Measurements from ENCODE around the gene ACE.
A peak's percentile ranks its signal among the peaks of the same experiment; 100 is the strongest.

ACE gene

DNA sequence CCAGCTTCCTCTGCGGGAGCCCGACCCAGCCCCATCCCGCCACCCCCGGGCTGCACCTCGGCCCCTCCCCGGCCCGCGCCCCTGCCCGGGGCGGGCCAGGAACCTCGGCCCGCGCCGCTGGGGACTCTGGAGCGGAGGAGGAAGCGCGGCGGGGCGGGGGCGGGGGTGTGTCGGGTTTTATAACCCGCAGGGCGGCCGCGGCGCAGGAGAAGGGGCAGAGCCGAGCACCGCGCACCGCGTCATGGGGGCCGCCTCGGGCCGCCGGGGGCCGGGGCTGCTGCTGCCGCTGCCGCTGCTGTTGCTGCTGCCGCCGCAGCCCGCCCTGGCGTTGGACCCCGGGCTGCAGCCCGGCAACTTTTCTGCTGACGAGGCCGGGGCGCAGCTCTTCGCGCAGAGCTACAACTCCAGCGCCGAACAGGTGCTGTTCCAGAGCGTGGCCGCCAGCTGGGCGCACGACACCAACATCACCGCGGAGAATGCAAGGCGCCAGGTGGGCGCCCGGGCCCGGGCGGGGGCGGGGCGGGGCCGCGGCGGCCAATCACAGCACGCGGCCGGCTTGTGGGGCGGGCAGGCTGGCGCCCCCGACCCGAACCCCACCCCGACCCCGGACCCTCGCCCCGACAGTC, at the start of gene ACE:
ACE (plus strand) TSS at position 208 of the 626 bp plus-strand sequence; CDS start at position 242, 34 bp downstream.
- DNase-seq (ENCODE audit: low spot score in 2 of 2) (no peak), ATAC-seq (replicated peaks; ENCODE audit: extremely low read depth, poor library complexity, severe bottlenecking) (peak; percentile 66)
- Mint-ChIP-seq H3K27ac (ENCODE audit: low read depth) (no peak within 1 kb of the TSS), H3K9me3 (no peaks in the 10 kb centered on the region), H3K36me3 (ENCODE audit: insufficient read depth) (peaks cover 6% of the 10 kb centered on the region), H3K27me3 (peaks cover 38% of the 10 kb centered on the region), H3K4me3 (peak within 1 kb of the TSS; percentile 79), H3K4me1 (peaks cover 13% of the 10 kb centered on the region)

DNA sequence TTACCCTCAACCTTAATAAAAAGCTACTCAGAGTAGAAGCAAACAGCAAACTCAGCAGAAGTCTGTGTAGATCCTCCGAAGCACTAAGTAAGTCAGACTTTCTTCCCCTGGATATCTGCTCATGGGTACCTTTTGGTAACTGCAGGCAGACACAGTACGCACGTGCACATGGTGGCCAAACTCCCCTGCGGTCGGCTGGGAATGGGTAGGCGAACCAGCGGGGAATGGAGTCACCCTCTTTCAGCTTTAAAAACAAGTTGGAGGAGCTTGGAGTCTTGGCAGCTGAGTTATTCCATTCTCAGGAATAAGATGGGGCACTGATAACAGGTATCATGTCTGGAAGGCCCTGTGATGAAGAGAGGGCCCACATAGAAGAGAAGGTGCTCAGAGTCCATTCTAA, 47.1 kb upstream of the ACE start:
- Mint-ChIP-seq H3K4me3 (no peak overlapping the region), H3K36me3 (ENCODE audit: insufficient read depth) (peaks cover 5% of the 10 kb centered on the region), H3K27me3 (no peaks in the 10 kb centered on the region), H3K4me1 (peaks cover 40% of the 10 kb centered on the region), H3K27ac (ENCODE audit: low read depth) (peak overlapping the region; percentile 44), H3K9me3 (no peaks in the 10 kb centered on the region)
- ATAC-seq (replicated peaks; ENCODE audit: extremely low read depth, poor library complexity, severe bottlenecking) (no peak), DNase-seq (ENCODE audit: low spot score in 2 of 2) (no peak)

DNA sequence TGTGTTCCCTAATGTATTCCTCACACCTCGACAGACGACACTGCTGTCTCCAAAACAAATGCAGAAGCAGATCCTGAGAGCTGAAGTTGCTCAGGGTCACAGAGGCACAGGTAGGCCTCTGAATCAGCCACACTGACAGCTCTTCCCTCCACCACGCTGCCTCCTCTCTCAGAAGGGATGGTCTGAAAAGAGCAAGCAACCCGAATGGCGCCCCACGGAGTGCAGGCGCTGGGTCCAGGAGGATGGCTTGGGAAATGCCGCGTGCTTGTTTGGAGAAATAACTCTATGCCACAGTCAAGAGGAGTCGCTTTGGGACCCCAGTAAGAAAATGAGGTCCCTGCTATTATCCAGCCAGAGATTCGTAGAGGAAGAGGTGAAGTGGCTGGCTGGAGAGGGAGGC, 46.6 kb upstream of the ACE start:
- ATAC-seq (replicated peaks; ENCODE audit: extremely low read depth, poor library complexity, severe bottlenecking) = no peak
- DNase-seq (ENCODE audit: low spot score in 2 of 2) = no peak
- no peak overlapping the region for H3K4me3 Mint-ChIP-seq
- H3K27me3 Mint-ChIP-seq = no peaks in the 10 kb centered on the region
- no peaks in the 10 kb centered on the region for H3K9me3 Mint-ChIP-seq
- H3K4me1 Mint-ChIP-seq = peaks cover 45% of the 10 kb centered on the region
- peak overlapping the region; percentile 44 for H3K27ac Mint-ChIP-seq (ENCODE audit: low read depth)
- H3K36me3 Mint-ChIP-seq (ENCODE audit: insufficient read depth) = peaks cover 8% of the 10 kb centered on the region

DNA sequence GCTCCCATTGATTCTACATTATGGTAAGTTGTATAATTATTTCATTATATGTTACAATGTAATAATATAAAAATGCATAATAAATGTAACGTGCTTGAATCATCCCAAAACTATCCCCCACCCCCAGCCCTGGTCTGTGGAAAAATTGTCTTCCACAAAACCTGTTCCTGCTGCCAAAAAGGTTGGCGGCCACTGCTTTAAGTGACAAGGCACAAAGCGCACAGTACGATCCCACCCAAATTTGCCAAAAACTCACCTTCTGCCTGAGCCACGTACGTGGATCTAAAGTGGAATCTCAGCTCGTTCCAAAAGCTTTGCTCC, 45.3 kb upstream of the ACE start:
- H3K4me3 Mint-ChIP-seq = no peak overlapping the region
- H3K27me3 Mint-ChIP-seq = no peaks in the 10 kb centered on the region
- H3K27ac Mint-ChIP-seq (ENCODE audit: low read depth) = no peak overlapping the region
- H3K36me3 Mint-ChIP-seq (ENCODE audit: insufficient read depth) = peaks cover 13% of the 10 kb centered on the region
- H3K4me1 Mint-ChIP-seq = peaks cover 39% of the 10 kb centered on the region
- no peaks in the 10 kb centered on the region for H3K9me3 Mint-ChIP-seq
- no peak for ATAC-seq (replicated peaks; ENCODE audit: extremely low read depth, poor library complexity, severe bottlenecking)
- DNase-seq (ENCODE audit: low spot score in 2 of 2) = no peak

DNA sequence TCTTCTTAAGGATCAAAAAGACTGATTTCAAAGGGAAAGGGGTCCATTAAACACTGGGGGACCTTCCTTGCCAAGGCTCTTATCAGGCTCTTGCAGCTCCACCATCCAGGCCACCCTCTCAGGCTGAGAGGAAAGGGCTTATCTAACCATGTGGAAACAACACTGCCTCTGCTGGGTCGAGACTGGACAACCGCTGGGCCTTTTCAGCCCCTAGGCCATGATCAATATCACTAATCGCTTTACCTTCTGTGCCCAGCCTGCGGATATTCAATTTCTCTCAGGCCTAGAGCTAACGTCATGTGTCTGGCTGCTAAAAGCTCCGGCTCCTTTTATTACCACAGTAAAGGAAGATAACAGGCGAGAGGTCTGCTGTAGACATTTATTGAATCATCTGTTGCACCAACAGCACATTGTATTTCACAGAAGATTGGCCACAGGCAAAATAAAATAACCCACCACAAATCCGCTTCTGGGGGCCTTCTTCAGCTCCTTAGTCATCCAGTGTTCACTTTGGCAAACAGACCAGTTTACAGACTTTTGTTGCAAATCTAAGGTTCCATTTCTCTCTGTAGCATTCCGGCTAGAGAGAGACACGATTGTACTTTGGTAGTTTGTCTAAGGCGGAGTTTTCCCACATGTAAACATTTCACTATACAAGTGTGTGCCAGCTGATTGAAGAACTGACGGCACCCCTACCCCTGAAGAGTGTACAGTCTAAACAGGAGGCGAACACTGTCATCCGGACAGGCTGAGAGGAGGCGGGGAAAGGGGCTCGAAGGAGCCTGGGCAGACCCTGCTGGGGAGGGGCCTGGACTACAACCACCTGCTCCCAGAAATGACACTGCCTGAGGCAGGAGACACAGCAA, 44.7 kb upstream of the ACE start:
- Mint-ChIP-seq H3K4me1 (peaks cover 33% of the 10 kb centered on the region), H3K4me3 (no peak overlapping the region), H3K9me3 (no peaks in the 10 kb centered on the region), H3K36me3 (ENCODE audit: insufficient read depth) (peaks cover 13% of the 10 kb centered on the region), H3K27ac (ENCODE audit: low read depth) (peak overlapping the region; percentile 35), H3K27me3 (no peaks in the 10 kb centered on the region)
- ATAC-seq (replicated peaks; ENCODE audit: extremely low read depth, poor library complexity, severe bottlenecking) (no peak), DNase-seq (ENCODE audit: low spot score in 2 of 2) (no peak)

DNA sequence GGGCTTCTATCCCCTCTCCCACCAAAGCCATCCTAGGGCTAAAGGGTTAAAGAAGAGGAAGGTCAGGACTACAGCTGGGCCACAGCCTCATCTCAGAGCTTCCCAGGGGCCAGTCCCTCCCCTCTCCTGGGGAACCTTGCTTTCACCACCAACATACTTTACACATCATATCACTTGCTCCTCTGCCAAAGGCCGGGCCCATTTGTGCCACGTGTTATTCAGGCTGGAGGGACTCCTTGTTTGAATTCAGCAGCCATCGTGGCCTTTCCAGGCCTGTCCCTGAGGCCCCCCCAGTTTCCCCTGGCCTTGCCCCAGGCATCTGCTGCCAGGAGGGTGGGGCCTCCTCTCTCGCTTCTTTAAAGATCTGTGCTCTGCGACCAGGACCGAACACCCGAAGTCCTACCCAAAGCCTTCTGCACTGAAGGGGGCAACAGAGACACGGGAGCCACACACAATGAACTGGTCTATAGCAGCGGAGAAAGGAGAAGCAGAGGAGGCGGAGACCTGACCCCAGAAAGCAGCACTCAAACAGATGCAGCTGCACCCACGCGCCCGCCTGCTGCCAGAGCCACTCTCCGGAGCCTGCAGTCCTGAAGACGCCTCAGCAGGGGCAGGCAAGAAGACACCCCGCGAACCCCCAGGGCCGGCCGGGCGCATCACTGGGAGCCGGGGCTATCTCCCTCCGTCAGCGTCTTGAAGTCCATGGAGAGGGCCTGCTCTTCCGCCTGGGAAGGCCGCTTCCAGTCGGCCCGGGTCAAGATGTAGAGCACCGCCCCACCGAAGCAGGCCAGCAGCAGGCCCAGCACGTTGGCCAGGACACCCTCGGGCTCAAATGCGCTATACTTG, 42.9 kb upstream of the ACE start:
- no peaks in the 10 kb centered on the region for H3K27me3 Mint-ChIP-seq
- H3K4me1 Mint-ChIP-seq = peaks cover 19% of the 10 kb centered on the region
- no peaks in the 10 kb centered on the region for H3K9me3 Mint-ChIP-seq
- no peak for DNase-seq (ENCODE audit: low spot score in 2 of 2)
- no peak for ATAC-seq (replicated peaks; ENCODE audit: extremely low read depth, poor library complexity, severe bottlenecking)
- H3K36me3 Mint-ChIP-seq (ENCODE audit: insufficient read depth) = peaks cover 11% of the 10 kb centered on the region
- no peak overlapping the region for H3K4me3 Mint-ChIP-seq
- no peak overlapping the region for H3K27ac Mint-ChIP-seq (ENCODE audit: low read depth)

DNA sequence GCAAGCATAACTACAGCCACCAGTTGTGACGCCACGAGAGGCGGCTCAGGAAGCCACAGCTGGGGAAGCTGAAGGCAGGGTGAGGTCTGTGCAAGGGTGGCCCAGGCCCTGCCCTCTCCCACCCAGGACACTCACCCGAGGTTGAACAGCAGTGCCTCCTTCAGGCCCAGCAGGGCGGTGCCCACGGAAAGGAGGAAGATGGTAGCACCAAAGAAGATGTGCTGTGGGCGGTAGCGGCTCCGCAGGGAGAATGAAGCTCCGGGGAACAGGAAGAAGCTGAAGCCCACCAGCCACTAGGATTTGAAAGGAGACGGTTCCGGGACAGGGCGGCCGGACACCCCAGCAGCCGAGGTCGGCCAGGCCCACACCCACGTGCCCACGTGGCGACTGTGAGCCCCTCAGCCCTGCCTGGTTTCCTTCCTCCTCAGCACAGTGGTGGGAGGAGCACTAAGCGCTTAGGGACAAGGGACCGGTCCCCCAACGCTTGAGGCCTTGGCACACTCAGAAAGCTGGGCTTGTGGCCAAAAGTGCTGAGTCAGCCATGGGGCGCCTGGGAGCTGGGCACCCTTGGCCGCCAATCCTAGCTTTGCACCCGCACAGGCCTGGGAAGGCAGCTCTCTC, 41.8 kb upstream of the ACE start:
- H3K27me3 Mint-ChIP-seq = no peaks in the 10 kb centered on the region
- H3K36me3 Mint-ChIP-seq (ENCODE audit: insufficient read depth) = peaks cover 16% of the 10 kb centered on the region
- peak overlapping the region; percentile 82 for H3K27ac Mint-ChIP-seq (ENCODE audit: low read depth)
- no peaks in the 10 kb centered on the region for H3K9me3 Mint-ChIP-seq
- DNase-seq (ENCODE audit: low spot score in 2 of 2) (peak; percentile 44 to 62), ATAC-seq (replicated peaks; ENCODE audit: extremely low read depth, poor library complexity, severe bottlenecking) (peak; percentile 94)
- H3K4me3 Mint-ChIP-seq = peak overlapping the region; percentile 45
- H3K4me1 Mint-ChIP-seq = peaks cover 30% of the 10 kb centered on the region

DNA sequence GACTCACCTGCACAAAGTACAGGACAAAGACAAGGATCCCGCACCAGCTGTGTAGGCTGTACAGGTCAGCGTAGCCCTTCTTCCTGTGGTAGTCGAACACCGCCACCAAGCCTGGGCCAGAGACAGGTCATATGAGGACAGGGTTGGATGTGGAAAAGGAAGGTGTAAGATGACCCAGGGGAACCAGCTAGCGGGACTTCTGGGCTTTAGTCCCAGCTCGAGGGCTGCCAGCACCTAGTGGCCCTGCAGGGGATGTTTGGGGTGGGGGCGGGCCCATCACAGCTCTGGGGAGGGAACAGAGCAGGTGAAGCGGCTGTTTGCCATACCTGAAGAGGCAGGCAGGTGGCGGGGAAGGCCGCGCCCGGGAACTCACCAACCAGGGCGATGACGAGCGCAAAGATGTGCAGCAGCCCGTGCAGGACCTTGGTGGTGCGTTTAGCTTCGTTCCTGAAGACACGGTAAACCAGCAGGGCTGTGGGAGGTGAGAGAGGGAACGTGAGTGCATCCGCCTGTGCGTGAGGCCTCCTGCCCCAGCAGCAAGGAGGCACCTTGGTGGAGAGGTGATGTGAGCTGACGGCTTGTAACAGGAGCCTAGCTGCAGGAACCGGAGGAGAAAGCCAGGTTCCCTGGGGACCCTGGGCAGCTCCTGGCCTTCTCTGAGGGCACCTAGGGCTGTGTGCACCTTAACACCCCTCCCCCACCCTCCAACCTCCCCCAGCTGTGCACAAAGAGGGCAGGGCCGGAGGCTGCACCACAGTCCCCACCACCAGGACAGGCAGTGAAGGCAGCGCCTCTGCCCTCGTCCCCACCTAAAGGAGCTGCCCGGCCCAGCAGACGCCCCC, 41.0 kb upstream of the ACE start:
- peaks cover 38% of the 10 kb centered on the region for H3K4me1 Mint-ChIP-seq
- H3K27ac Mint-ChIP-seq (ENCODE audit: low read depth) = peak overlapping the region; percentile 82
- no peak for DNase-seq (ENCODE audit: low spot score in 2 of 2)

DNA sequence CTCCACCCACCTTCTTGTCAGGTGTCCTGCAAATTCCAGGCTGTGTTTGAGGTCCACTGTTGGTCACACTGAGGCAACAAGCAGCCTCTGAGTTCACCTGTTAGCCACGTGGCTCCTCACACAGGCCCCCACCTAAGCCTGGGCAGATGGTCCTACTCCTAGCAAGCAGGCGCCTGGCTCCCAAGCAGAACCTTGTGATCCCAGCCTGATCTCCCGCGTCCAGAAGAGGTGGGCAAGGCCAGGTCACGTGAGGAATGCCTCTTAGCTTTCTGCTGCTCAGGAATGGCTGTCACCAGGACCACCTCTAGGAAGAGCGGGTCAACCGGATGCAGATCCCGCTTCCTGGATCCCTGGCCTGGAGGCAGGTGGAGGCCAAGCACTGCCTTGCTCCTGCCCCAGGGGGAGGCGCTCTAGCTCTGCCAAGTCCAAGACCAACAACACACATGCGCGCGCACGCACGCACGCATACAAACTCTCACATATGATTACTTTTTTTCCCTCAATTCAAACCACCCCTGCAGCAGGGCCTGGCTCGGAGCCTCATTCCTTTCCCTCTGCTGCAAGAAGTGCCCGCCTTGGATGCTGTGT, 40.2 kb upstream of the ACE start:
- no peaks in the 10 kb centered on the region for H3K9me3 Mint-ChIP-seq
- H3K27ac Mint-ChIP-seq (ENCODE audit: low read depth) = no peak overlapping the region
- peaks cover 19% of the 10 kb centered on the region for H3K36me3 Mint-ChIP-seq (ENCODE audit: insufficient read depth)
- no peak overlapping the region for H3K4me3 Mint-ChIP-seq
- peaks cover 42% of the 10 kb centered on the region for H3K4me1 Mint-ChIP-seq
- DNase-seq (ENCODE audit: low spot score in 2 of 2) (no peak), ATAC-seq (replicated peaks; ENCODE audit: extremely low read depth, poor library complexity, severe bottlenecking) (no peak)
- no peaks in the 10 kb centered on the region for H3K27me3 Mint-ChIP-seq

More for the DNA sequence above, 41.0 kb upstream of the ACE start:
- Mint-ChIP-seq H3K9me3 (no peaks in the 10 kb centered on the region), H3K36me3 (ENCODE audit: insufficient read depth) (peaks cover 19% of the 10 kb centered on the region), H3K27me3 (no peaks in the 10 kb centered on the region), H3K4me3 (no peak overlapping the region)
- ATAC-seq (replicated peaks; ENCODE audit: extremely low read depth, poor library complexity, severe bottlenecking) = no peak

DNA sequence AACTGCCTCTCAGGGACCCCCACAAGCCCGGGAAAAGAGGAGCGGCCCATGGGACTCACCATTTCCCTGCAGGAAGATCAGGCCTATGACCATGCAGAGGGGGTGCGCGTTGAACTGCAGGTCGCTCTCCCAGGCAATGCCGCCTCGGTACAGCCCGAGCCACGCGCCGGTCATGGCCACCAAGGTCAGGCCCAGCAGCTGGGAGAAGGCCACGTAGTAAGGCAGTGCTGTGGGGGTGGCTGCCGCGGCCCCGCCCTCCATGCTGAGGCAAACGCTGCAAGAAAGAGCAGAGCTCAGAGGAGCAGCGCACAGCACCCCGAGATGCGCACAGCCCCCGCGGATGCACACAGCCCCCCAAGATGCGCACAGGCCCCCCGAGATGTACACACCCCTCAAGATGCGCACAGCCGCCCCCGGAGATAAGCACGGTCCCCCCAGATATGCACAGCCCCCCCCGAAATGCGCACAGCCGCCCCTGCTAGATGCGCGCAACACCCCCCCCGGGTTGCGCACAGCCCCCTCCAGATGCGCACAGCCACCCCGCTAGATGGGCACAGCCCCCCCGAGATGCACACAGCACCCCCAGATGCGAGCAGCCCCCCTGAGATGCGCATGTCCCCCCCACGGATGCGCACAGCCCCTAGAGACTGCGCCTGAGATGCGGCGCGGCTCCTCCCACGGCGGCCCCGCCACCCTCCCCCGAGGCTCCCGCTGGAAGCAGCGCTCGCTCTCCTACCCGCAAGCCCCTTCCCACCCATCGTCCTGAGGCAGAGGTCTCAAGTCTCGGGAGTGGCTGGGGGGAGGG, 39.4 kb upstream of the ACE start:
- ATAC-seq (replicated peaks; ENCODE audit: extremely low read depth, poor library complexity, severe bottlenecking) = no peak
- peak overlapping the region; percentile 88 for H3K27ac Mint-ChIP-seq (ENCODE audit: low read depth)
- H3K4me1 Mint-ChIP-seq = peaks cover 45% of the 10 kb centered on the region
- peaks cover 19% of the 10 kb centered on the region for H3K36me3 Mint-ChIP-seq (ENCODE audit: insufficient read depth)
- no peaks in the 10 kb centered on the region for H3K27me3 Mint-ChIP-seq
- H3K9me3 Mint-ChIP-seq = no peaks in the 10 kb centered on the region
- H3K4me3 Mint-ChIP-seq = no peak overlapping the region
- no peak for DNase-seq (ENCODE audit: low spot score in 2 of 2)

All from central memory CD8-positive, alpha-beta T cell (primary cell).